Prostate gland (tissue), 2 donors: ENCODE measurements around the gene CTSK.

ENCODE experiments used
- CTCF ChIP-seq, 4 experiments: fragments of 200-600 bp in 2 of 4; fragments of 450-650 bp in 2 of 4; sonication (generic) in 2 of 4; IDR thresholded peaks; 1 replicate in 3 of 4; 2 replicates in 1 of 4; pipeline ENCODE4 v1.5.1; 2016 to 2019; ENCODE audit warnings: antibody characterized with exemption in 4 of 4, mild to moderate bottlenecking in 2 of 4, moderate library complexity in 2 of 4
- POLR2A ChIP-seq: fragments of 450-650 bp; IDR thresholded peaks from one replicate; pipeline ENCODE4 v1.6.1; 2016; ENCODE audit warnings: antibody characterized with exemption, mild to moderate bottlenecking
- POLR2AphosphoS5 ChIP-seq: sonication (generic); formaldehyde crosslinking; IDR thresholded peaks from one replicate; pipeline ENCODE4 v1.6.1; 2017; ENCODE audit warnings: antibody characterized with exemption

DNA sequence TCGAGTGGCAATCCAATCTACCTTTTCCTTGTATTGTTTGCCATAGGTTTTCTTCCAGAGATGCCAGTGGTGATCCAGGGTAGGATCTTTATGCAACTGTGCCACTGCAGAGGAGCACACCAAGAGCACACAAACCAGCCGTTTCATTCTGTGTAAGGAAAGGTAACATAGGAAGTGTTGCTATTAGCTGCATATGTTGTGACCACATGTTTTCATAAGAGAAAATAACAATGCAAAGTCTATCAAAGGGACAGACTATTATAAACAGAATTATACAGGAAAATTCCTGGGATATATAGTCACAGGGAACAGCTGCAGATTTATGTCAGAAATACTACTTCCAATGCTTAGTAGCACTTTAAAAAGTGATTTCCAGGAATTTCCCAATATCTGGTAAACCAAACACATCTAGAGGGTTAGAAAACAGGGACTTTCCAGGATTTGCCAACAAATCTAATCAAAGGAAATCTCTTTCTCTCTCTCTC is 43.4 kb downstream of the CTSK start:
- no peak for TF ChIP-seq CTCF (IDR thresholded peaks at IDR 0.05)
- TF ChIP-seq POLR2A: no peak
- no peak for TF ChIP-seq POLR2AphosphoS5
